Skeletal muscle tissue (tissue), 4 donors: Measurements from ENCODE around the gene PACSIN2. TPM values are rescaled to one million over a fixed set of nuclear protein-coding genes. Genes with fewer than 3 reads are reported as not detected.
A peak's percentile ranks its signal among the peaks of the same experiment; 100 is the strongest.

Experiments used
- H3K27ac ChIP-seq: one replicate; pipeline ENCODE4 v1.7.0; 2013; ENCODE audit warnings: mild to moderate bottlenecking, low read depth, low read length, inconsistent platforms
- H3K27me3 ChIP-seq, 3 donors: one replicate each; pipeline ENCODE4 v1.7.0; 2013; ENCODE audit warnings: low read length in 3 of 3; ENCODE audit not compliant: control insufficient read depth in 3 of 3, insufficient read depth in 3 of 3
- H3K36me3 ChIP-seq, 3 donors: one replicate each; pipeline ENCODE4 v1.7.0; 2013; ENCODE audit warnings: low read length in 3 of 3; ENCODE audit not compliant: control insufficient read depth in 3 of 3, insufficient read depth in 3 of 3
- H3K4me1 ChIP-seq, 3 donors: one replicate each; pipeline ENCODE4 v1.7.0; 2013; ENCODE audit warnings: low read length in 3 of 3, mild to moderate bottlenecking in 3 of 3; ENCODE audit not compliant: control insufficient read depth in 3 of 3, insufficient read depth in 3 of 3
- H3K4me3 ChIP-seq, 3 donors: one replicate each; pipeline ENCODE4 v1.7.0; 2013; ENCODE audit warnings: low read length in 3 of 3
- H3K9ac ChIP-seq, 3 donors: one replicate each; pipeline ENCODE4 v1.7.0; 2013; ENCODE audit warnings: low read length in 3 of 3, mild to moderate bottlenecking in 3 of 3, moderate library complexity in 2 of 3, low read depth in 1 of 3
- H3K9me3 ChIP-seq, 3 donors: one replicate each; pipeline ENCODE4 v1.7.0; 2013; ENCODE audit warnings: low read length in 3 of 3; ENCODE audit not compliant: control insufficient read depth in 3 of 3
- total RNA-seq: library from RNA; depleted of rRNA; stranded (reverse); fragments of >200 nt; gene quantifications from one replicate; pipeline ENCODE4 v1.2.3, GENCODE V29; 2014
- donor health status: Osteomylitis.

The PACSIN2 gene
- total RNA-seq, 1 donor from 2014 or later, result 20.9 TPM

GRCh38 chr22:42883121-42883520 lies 131.8 kb downstream of the PACSIN2 start:
- H3K36me3 ChIP-seq, result peaks cover 40 to 57% (median 56%) of the 10 kb centered on the region in 3 donors
- H3K27ac ChIP-seq, result peak overlapping the region; percentile 82
- no peaks in the 10 kb centered on the region for H3K27me3 ChIP-seq
- peaks cover 9 to 45% (median 42%) of the 10 kb centered on the region in 3 donors for H3K4me1 ChIP-seq
- H3K9ac ChIP-seq, result peak overlapping the region in 1 of 3 donors; percentile 11
- no peaks in the 10 kb centered on the region for H3K9me3 ChIP-seq
- H3K4me3 ChIP-seq, result no peak overlapping the region

GRCh38 chr22:42881982-42882656 lies 132.8 kb downstream of the PACSIN2 start:
- Histone ChIP-seq H3K4me3 (peak overlapping the region in 2 of 3 donors; percentile 25 to 66), H3K27ac (peak overlapping the region; percentile 82), H3K27me3 (no peaks in the 10 kb centered on the region), H3K4me1 (peaks cover 9 to 55% (median 49%) of the 10 kb centered on the region in 3 donors), H3K36me3 (peaks cover 37 to 58% (median 53%) of the 10 kb centered on the region in 3 donors), H3K9me3 (no peaks in the 10 kb centered on the region), H3K9ac (peak overlapping the region; percentile 16 to 82 (median 39))

GRCh38 chr22:42881298-42881697 lies 133.7 kb downstream of the PACSIN2 start:
- Histone ChIP-seq H3K36me3 (peaks cover 39 to 59% (median 54%) of the 10 kb centered on the region in 3 donors), H3K4me1 (peaks cover 9 to 56% (median 49%) of the 10 kb centered on the region in 3 donors), H3K4me3 (peak overlapping the region in 2 of 3 donors; percentile 25 to 66), H3K9me3 (no peaks in the 10 kb centered on the region), H3K9ac (peak overlapping the region; percentile 1 to 82 (median 39)), H3K27ac (peak overlapping the region; percentile 82), H3K27me3 (no peaks in the 10 kb centered on the region)

- Histone ChIP-seq H3K4me1 (peaks cover 9 to 56% (median 49%) of the 10 kb centered on the region in 3 donors), H3K27ac (peak overlapping the region; percentile 82), H3K4me3 (peak overlapping the region in 1 of 3 donors; percentile 66), H3K27me3 (no peaks in the 10 kb centered on the region), H3K9ac (peak overlapping the region in 2 of 3 donors; percentile 9 to 82), H3K9me3 (no peaks in the 10 kb centered on the region), H3K36me3 (peaks cover 44 to 60% (median 59%) of the 10 kb centered on the region in 3 donors)
Measured at GRCh38 chr22:42880815-42881214, 134.1 kb downstream of the PACSIN2 start.

- Histone ChIP-seq H3K9me3 (no peaks in the 10 kb centered on the region), H3K27me3 (no peaks in the 10 kb centered on the region), H3K36me3 (peaks cover 46 to 67% (median 56%) of the 10 kb centered on the region in 3 donors), H3K4me3 (no peak overlapping the region), H3K9ac (peak overlapping the region in 1 of 3 donors; percentile 33), H3K4me1 (peaks cover 9 to 56% (median 49%) of the 10 kb centered on the region in 3 donors), H3K27ac (no peak overlapping the region)
Measured at GRCh38 chr22:42879371-42880021, 135.5 kb downstream of the PACSIN2 start.

- Histone ChIP-seq H3K9ac (no peak overlapping the region), H3K27me3 (no peaks in the 10 kb centered on the region), H3K4me1 (peaks cover 9 to 56% (median 49%) of the 10 kb centered on the region in 3 donors), H3K27ac (peak overlapping the region; percentile 7), H3K9me3 (no peaks in the 10 kb centered on the region), H3K4me3 (no peak overlapping the region), H3K36me3 (peaks cover 46 to 70% (median 56%) of the 10 kb centered on the region in 3 donors)
Measured at GRCh38 chr22:42878561-42879305, 136.2 kb downstream of the PACSIN2 start.

GRCh38 chr22:42877597-42878340 lies 137.2 kb downstream of the PACSIN2 start:
- H3K9me3 ChIP-seq, result no peaks in the 10 kb centered on the region
- H3K27ac ChIP-seq, result peak overlapping the region; percentile 7
- peaks cover 42 to 66% (median 48%) of the 10 kb centered on the region in 3 donors for H3K36me3 ChIP-seq
- H3K4me1 ChIP-seq, result peaks cover 14 to 59% (median 52%) of the 10 kb centered on the region in 3 donors
- H3K9ac ChIP-seq, result peak overlapping the region in 2 of 3 donors; percentile 10 to 40
- H3K4me3 ChIP-seq, result no peak overlapping the region
- H3K27me3 ChIP-seq, result no peaks in the 10 kb centered on the region

- peaks cover 19 to 59% (median 52%) of the 10 kb centered on the region in 3 donors for H3K4me1 ChIP-seq
- H3K36me3 ChIP-seq, result peaks cover 37 to 65% (median 52%) of the 10 kb centered on the region in 3 donors
- H3K27ac ChIP-seq, result no peak overlapping the region
Measured at GRCh38 chr22:42877158-42877557, 137.8 kb downstream of the PACSIN2 start.

GRCh38 chr22:42876041-42876440 lies 138.9 kb downstream of the PACSIN2 start:
- Histone ChIP-seq H3K36me3 (peaks cover 47 to 63% (median 54%) of the 10 kb centered on the region in 3 donors), H3K27ac (no peak overlapping the region), H3K4me3 (no peak overlapping the region), H3K27me3 (no peaks in the 10 kb centered on the region), H3K4me1 (peaks cover 13 to 52% (median 44%) of the 10 kb centered on the region in 3 donors), H3K9ac (no peak overlapping the region), H3K9me3 (no peaks in the 10 kb centered on the region)

More at GRCh38 chr22:42877158-42877557, 137.8 kb downstream of the PACSIN2 start:
- no peaks in the 10 kb centered on the region for H3K9me3 ChIP-seq
- no peaks in the 10 kb centered on the region for H3K27me3 ChIP-seq
- H3K9ac ChIP-seq, result peak overlapping the region in 1 of 3 donors; percentile 40
- H3K4me3 ChIP-seq, result no peak overlapping the region
